Measurements from ENCODE around the gene ABHD12B.

DNA sequence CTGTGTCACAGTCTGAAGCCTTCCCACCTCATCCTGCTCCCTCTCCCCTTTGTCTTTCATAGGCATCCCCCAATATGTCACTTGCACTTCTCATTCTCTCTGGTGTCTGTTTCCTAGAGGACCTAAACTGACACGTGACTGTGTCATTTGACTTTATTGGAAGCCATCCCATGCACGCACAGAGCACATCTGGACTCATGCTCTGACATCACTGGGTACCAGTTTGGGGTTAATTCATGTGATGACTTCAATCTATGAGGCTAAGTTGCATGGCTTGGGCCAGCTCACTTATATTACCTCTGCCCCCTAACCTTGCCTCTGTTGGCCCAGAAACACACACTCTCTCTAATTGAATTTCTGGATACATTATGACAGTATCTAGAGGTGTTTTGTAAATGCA is 51.0 kb downstream of the ABHD12B start:
- TF ChIP-seq, protein P1, sequence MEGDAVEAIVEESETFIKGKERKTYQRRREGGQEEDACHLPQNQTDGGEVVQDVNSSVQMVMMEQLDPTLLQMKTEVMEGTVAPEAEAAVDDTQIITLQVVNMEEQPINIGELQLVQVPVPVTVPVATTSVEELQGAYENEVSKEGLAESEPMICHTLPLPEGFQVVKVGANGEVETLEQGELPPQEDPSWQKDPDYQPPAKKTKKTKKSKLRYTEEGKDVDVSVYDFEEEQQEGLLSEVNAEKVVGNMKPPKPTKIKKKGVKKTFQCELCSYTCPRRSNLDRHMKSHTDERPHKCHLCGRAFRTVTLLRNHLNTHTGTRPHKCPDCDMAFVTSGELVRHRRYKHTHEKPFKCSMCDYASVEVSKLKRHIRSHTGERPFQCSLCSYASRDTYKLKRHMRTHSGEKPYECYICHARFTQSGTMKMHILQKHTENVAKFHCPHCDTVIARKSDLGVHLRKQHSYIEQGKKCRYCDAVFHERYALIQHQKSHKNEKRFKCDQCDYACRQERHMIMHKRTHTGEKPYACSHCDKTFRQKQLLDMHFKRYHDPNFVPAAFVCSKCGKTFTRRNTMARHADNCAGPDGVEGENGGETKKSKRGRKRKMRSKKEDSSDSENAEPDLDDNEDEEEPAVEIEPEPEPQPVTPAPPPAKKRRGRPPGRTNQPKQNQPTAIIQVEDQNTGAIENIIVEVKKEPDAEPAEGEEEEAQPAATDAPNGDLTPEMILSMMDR (IDR thresholded peaks at IDR 0.05; ENCODE audit: low read depth, low read length), result no peak
- TF ChIP-seq EZH2phosphoT487 (IDR thresholded peaks at IDR 0.05; ENCODE audit: low read depth), result no peak
